ENCODE data around the gene LSAMP. TPM values are rescaled to one million over a fixed set of nuclear protein-coding genes. Genes with fewer than 3 reads are reported as not detected.

Gene LSAMP
- total and polyA plus RNA-seq, 9 of the 15 experiments (the other 6 are each of a cell fraction or from before 2014, with no cell fraction given) = 0.09 to 0.11 TPM; not detected in 7

DNA sequence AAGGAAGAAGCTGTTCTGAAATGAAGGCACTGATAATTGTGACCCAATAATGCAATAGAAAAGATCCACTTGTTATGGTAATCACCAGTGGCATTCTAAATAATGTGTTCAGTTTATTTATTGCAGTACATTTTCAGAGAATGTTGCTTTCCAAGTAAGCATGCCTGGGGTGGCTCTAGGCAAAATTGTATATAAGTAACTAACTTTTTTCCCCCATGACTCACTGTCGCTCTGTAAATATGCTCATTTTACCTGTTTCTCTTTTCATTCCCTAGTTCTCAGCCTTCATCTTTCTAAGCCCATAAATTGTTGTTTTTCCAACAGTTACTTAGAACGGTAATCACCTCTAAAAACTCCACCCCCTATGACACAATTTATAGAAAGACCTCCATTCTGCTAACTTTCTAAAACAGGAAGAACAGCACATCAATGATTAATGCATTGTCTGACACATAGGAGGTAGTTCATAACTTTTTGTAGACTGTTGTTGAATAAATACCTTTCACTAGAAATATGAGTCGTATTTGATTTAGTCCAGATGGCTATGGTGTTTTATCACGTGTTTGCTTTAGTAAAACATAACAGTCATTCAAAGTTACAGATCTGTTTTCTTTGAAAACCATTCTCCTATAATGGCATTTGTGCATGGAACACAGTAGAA is 143.1 kb downstream of the LSAMP start:
- no peaks in the 10 kb centered on the region for H3K36me3 ChIP-seq (ENCODE audit: control insufficient read depth, insufficient read depth, low read length)
- intact Hi-C loops (cut with micrococcal nuclease) (no loop called here), in situ Hi-C loops (cut with MboI) (no loop called here)
- no peak for ATAC-seq
- H3K4me3 ChIP-seq = no peak overlapping the region
- H3K27ac ChIP-seq (ENCODE audit: extremely low read depth, low read depth, low read length) = no peak overlapping the region
- no peak overlapping the region for H3K9ac ChIP-seq (ENCODE audit: insufficient read depth in 1 of 2, low read depth in 2 of 2, low read length in 2 of 2)
- POLR2A ChIA-PET = interaction anchor here (0.9 kb wide), 1 partner anchor 133 kb away, joined by 3 read pairs; no protein-coding TSS in a partner anchor
- H3K4me2 ChIP-seq (ENCODE audit: insufficient read depth, low read length) = no peak overlapping the region
- H3K79me2 ChIP-seq (ENCODE audit: control insufficient read depth, insufficient read depth, low read length) = no peaks in the 10 kb centered on the region
- no peak for DNase-seq (ENCODE audit: extremely low read depth in 1 of 4, low spot score in 3 of 4)
- 9% methylated on average over 4 of the region's 4 CpGs for WGBS (ENCODE audit: insufficient coverage, low coverage, missing lambda C conversion rate)
- no peaks in the 10 kb centered on the region for H3K27me3 ChIP-seq (ENCODE audit: control insufficient read depth in 2 of 2, insufficient read depth in 2 of 2, low read length in 2 of 2)
- H4K20me1 ChIP-seq (replicated peaks; ENCODE audit: control insufficient read depth, insufficient read depth, low read length) = no peaks in the 10 kb centered on the region
- no peak for FAIRE-seq
- no TSS peak for BruUV-seq (replicated peaks)
- no peaks in the 10 kb centered on the region for H3K9me3 ChIP-seq (replicated peaks; ENCODE audit: control insufficient read depth, insufficient read depth, low read depth, low read length)
- H3K9me1 ChIP-seq (ENCODE audit: control insufficient read depth, insufficient read depth, low read length) = no peaks in the 10 kb centered on the region
- no peaks in the 10 kb centered on the region for H3K4me1 ChIP-seq (replicated peaks in 1 of 2; ENCODE audit: control insufficient read depth in 2 of 2, insufficient read depth in 2 of 2, low read length in 2 of 2)
- no peak for TF ChIP-seq TRIM24 (IDR thresholded peaks at IDR 0.05)
- TF ChIP-seq MEIS2 (IDR thresholded peaks at IDR 0.05; ENCODE audit: partially characterized antibody) = peak; percentile 71
- TF ChIP-seq, protein P1, sequence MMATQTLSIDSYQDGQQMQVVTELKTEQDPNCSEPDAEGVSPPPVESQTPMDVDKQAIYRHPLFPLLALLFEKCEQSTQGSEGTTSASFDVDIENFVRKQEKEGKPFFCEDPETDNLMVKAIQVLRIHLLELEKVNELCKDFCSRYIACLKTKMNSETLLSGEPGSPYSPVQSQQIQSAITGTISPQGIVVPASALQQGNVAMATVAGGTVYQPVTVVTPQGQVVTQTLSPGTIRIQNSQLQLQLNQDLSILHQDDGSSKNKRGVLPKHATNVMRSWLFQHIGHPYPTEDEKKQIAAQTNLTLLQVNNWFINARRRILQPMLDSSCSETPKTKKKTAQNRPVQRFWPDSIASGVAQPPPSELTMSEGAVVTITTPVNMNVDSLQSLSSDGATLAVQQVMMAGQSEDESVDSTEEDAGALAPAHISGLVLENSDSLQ (IDR thresholded peaks at IDR 0.05) = 0 out of 2 replicates have a peak, but pooled peaks have one; percentile 13
- CTCF ChIA-PET (ENCODE audit: low intra/inter-chr PET ratio) = no interaction called here
- H2AFZ ChIP-seq (ENCODE audit: low read depth, low read length) = 0 out of 2 replicates have a peak overlapping the region, but pooled peaks have one; percentile 45

DNA sequence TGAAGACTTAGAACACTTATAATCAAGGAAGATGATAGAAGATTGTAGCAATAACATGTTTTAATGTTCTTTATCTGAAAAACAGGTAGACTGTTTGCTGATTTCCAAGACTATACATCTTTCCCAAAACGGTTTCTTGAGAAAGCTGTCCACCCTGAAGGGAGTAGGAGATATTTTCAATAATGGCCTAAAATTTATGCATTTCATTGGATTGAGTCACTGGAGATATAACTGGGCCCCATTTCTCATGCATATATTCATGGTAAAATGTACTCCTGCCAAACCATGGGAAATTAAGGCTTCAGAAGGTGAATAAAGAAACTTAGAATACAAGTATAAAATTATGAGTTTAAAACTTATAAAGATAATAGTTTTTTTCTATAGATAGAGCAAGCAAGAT is 143.9 kb downstream of the LSAMP start:
- in situ Hi-C loops (cut with MboI) = no loop called here
- ATAC-seq = no peak

More for the DNA sequence above, 143.9 kb downstream of the LSAMP start:
- Histone ChIP-seq H2AFZ (ENCODE audit: low read depth, low read length) (no peak overlapping the region), H3K27me3 (ENCODE audit: control insufficient read depth in 2 of 2, insufficient read depth in 2 of 2, low read length in 2 of 2) (no peaks in the 10 kb centered on the region), H3K9me1 (ENCODE audit: control insufficient read depth, insufficient read depth, low read length) (no peaks in the 10 kb centered on the region), H4K20me1 (replicated peaks; ENCODE audit: control insufficient read depth, insufficient read depth, low read length) (no peaks in the 10 kb centered on the region), H3K79me2 (ENCODE audit: control insufficient read depth, insufficient read depth, low read length) (no peaks in the 10 kb centered on the region), H3K9ac (ENCODE audit: insufficient read depth in 1 of 2, low read depth in 2 of 2, low read length in 2 of 2) (no peak overlapping the region), H3K27ac (ENCODE audit: extremely low read depth, low read depth, low read length) (no peak overlapping the region), H3K4me3 (no peak overlapping the region), H3K36me3 (ENCODE audit: control insufficient read depth, insufficient read depth, low read length) (no peaks in the 10 kb centered on the region), H3K4me2 (ENCODE audit: insufficient read depth, low read length) (no peak overlapping the region), H3K4me1 (replicated peaks in 1 of 2; ENCODE audit: control insufficient read depth in 2 of 2, insufficient read depth in 2 of 2, low read length in 2 of 2) (no peaks in the 10 kb centered on the region), H3K9me3 (replicated peaks; ENCODE audit: control insufficient read depth, insufficient read depth, low read depth, low read length) (no peaks in the 10 kb centered on the region)
- DNase-seq (ENCODE audit: extremely low read depth in 1 of 4, low spot score in 3 of 4) (no peak), FAIRE-seq (no peak)
- TF ChIP-seq, protein P2, sequence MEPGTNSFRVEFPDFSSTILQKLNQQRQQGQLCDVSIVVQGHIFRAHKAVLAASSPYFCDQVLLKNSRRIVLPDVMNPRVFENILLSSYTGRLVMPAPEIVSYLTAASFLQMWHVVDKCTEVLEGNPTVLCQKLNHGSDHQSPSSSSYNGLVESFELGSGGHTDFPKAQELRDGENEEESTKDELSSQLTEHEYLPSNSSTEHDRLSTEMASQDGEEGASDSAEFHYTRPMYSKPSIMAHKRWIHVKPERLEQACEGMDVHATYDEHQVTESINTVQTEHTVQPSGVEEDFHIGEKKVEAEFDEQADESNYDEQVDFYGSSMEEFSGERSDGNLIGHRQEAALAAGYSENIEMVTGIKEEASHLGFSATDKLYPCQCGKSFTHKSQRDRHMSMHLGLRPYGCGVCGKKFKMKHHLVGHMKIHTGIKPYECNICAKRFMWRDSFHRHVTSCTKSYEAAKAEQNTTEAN (CRISPR knock-in tag; IDR thresholded peaks at IDR 0.05) = no peak
- TF ChIP-seq PHB2 (IDR thresholded peaks at IDR 0.05; ENCODE audit: low read depth) = no peak
- TF ChIP-seq RUNX1 (IDR thresholded peaks at IDR 0.05; ENCODE audit: low read depth) = no peak
- ChIA-PET POLR2A (interaction anchor here (0.9 kb wide), 1 partner anchor 132 kb away, joined by 3 read pairs; no protein-coding TSS in a partner anchor), CTCF (ENCODE audit: low intra/inter-chr PET ratio) (no interaction called here)
- WGBS (ENCODE audit: insufficient coverage, low coverage, missing lambda C conversion rate) = 0% methylated on average over 1 of the region's 1 CpG
- BruUV-seq (replicated peaks) = no TSS peak
- intact Hi-C loops (cut with micrococcal nuclease) = no loop called here
